ENCODE measurements around the gene DHODH.

DHODH gene

DNA sequence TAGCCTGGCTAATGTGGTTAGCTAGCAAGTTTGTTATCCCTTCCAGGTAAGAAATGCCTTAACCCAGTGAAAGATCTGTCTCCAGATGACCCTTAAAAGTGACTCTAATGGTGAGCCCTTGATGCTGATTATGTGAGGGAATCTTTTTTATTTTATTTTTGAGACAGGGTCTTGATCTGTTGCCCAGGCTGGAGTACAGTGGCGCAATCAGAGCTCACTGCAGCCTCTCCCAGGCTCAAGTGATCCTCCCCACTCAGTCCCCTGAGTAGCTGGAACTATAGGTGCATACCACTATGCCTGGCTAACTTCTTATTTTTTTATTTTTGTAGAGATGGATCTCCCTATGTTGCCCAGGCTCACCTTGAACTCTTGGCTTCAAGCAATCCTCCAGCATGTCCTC lies 35.0 kb downstream of the DHODH start:
- no peak for TF ChIP-seq EZH2phosphoT487 (conservative IDR thresholded peaks at IDR 0.05; ENCODE audit: low read length)
- no peak for TF ChIP-seq CTCF (IDR thresholded peaks at IDR 0.05; ENCODE audit: insufficient read depth, low read length, poor library complexity, severe bottlenecking)
- Histone ChIP-seq H3K4me2 (ENCODE audit: low read depth, low read length, poor library complexity, severe bottlenecking) (no peak overlapping the region), H3K27me3 (ENCODE audit: low read length) (no peaks in the 10 kb centered on the region), H3K9me3 (ENCODE audit: insufficient read depth, low read length) (no peaks in the 10 kb centered on the region), H2AFZ (ENCODE audit: low read depth, low read length, severe bottlenecking) (no peak overlapping the region), H3K9me2 (replicated peaks; ENCODE audit: insufficient read depth, low read length) (no peaks in the 10 kb centered on the region), H3K79me2 (ENCODE audit: insufficient read depth, low read length) (no peaks in the 10 kb centered on the region), H3K36me3 (ENCODE audit: low read length) (no peaks in the 10 kb centered on the region), H3K9ac (ENCODE audit: low read length) (no peak overlapping the region), H4K20me1 (ENCODE audit: low read depth, low read length) (no peaks in the 10 kb centered on the region), H3K27ac (ENCODE audit: low read depth, low read length) (no peak overlapping the region), H3K4me3 (ENCODE audit: insufficient read depth, low read length, poor library complexity, severe bottlenecking) (no peak overlapping the region), H3F3A (ENCODE audit: insufficient read depth) (no peaks in the 10 kb centered on the region)

DNA sequence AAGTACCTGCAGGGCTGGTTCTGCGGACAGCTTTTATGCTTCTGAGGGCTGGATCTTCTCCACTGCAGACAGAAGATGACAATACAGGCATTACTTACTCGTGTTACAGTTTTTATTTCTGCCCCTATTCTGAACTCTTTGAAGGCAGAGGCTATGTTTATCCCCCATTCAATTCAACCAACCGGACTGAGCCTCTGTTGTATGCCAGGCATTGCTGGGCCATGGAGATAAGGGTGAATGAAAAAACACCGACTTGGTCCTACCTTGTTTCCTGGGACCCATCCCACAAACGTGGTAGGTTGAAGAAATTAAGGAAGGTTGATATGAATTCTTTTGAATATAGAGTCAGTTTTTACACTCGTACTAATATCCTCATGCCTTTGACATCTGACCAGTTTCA lies 35.8 kb downstream of the DHODH start:
- no peaks in the 10 kb centered on the region for H4K20me1 ChIP-seq (ENCODE audit: low read depth, low read length)
- H3K27ac ChIP-seq (ENCODE audit: low read depth, low read length): no peak overlapping the region
- no peak overlapping the region for H3K4me2 ChIP-seq (ENCODE audit: low read depth, low read length, poor library complexity, severe bottlenecking)
- no peak overlapping the region for H3K9ac ChIP-seq (ENCODE audit: low read length)
- H3F3A ChIP-seq (ENCODE audit: insufficient read depth): no peaks in the 10 kb centered on the region
- H3K9me3 ChIP-seq (ENCODE audit: insufficient read depth, low read length): no peaks in the 10 kb centered on the region; the same call in 1 of the 2 replicates
- no peak for TF ChIP-seq CTCF (IDR thresholded peaks at IDR 0.05; ENCODE audit: insufficient read depth, low read length, poor library complexity, severe bottlenecking)
- TF ChIP-seq EZH2phosphoT487 (conservative IDR thresholded peaks at IDR 0.05; ENCODE audit: low read length): no peak
- no peak overlapping the region for H2AFZ ChIP-seq (ENCODE audit: low read depth, low read length, severe bottlenecking)
- no peaks in the 10 kb centered on the region for H3K9me2 ChIP-seq (replicated peaks; ENCODE audit: insufficient read depth, low read length)
- no peaks in the 10 kb centered on the region for H3K79me2 ChIP-seq (ENCODE audit: insufficient read depth, low read length)
- H3K27me3 ChIP-seq (ENCODE audit: low read length): no peaks in the 10 kb centered on the region
- no peak overlapping the region for H3K4me3 ChIP-seq (ENCODE audit: insufficient read depth, low read length, poor library complexity, severe bottlenecking)
- no peaks in the 10 kb centered on the region for H3K36me3 ChIP-seq (ENCODE audit: low read length)

DNA sequence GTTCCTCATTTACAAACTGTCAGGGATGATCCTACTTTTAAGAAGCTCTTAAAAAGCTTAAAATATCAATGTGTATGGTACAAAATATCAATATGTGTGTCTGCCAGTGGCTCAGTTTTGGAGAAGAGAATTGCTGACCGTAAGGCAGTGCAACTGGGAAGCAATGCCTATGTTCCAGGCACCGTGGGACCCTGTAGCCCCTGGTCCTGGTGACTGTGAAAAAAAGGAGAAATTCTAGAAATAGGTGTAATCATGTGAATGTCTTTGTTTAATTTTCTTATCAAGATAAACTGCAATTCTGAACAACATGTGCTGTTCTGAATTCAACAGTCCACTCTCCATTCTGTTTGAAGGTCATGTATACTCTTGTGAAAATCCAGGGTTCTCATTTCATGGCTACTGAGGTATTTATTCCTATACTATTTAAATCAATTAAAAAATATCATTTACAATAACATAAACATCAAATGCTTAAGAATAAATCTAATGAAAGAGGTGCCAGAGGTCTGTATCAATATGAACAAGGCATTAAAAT lies 36.3 kb downstream of the DHODH start:
- no peaks in the 10 kb centered on the region for H3K9me2 ChIP-seq (replicated peaks; ENCODE audit: insufficient read depth, low read length)
- H4K20me1 ChIP-seq (ENCODE audit: low read depth, low read length): no peaks in the 10 kb centered on the region
- no peak overlapping the region for H3K4me2 ChIP-seq (ENCODE audit: low read depth, low read length, poor library complexity, severe bottlenecking)
- no peaks in the 10 kb centered on the region for H3K36me3 ChIP-seq (ENCODE audit: low read length)
- H3K79me2 ChIP-seq (ENCODE audit: insufficient read depth, low read length): no peaks in the 10 kb centered on the region
- no peaks in the 10 kb centered on the region for H3F3A ChIP-seq (ENCODE audit: insufficient read depth)
- H3K9me3 ChIP-seq (ENCODE audit: insufficient read depth, low read length): peaks cover 6% of the 10 kb centered on the region; the same call in 1 of the 2 replicates
- no peak overlapping the region for H3K4me3 ChIP-seq (ENCODE audit: insufficient read depth, low read length, poor library complexity, severe bottlenecking)
- H3K27ac ChIP-seq (ENCODE audit: low read depth, low read length): no peak overlapping the region
- no peak for TF ChIP-seq CTCF (IDR thresholded peaks at IDR 0.05; ENCODE audit: insufficient read depth, low read length, poor library complexity, severe bottlenecking)
- no peak for TF ChIP-seq EZH2phosphoT487 (conservative IDR thresholded peaks at IDR 0.05; ENCODE audit: low read length)
- H2AFZ ChIP-seq (ENCODE audit: low read depth, low read length, severe bottlenecking): no peak overlapping the region
- no peak overlapping the region for H3K9ac ChIP-seq (ENCODE audit: low read length)
- H3K27me3 ChIP-seq (ENCODE audit: low read length): no peaks in the 10 kb centered on the region

Data from SU-DHL-6 (cell line).